Calu3 (cell line): Measurements from ENCODE around the gene MGAT5. TPM values are rescaled to one million over a fixed set of nuclear protein-coding genes. Genes with fewer than 3 reads are reported as not detected.

Source experiments
- BruUV-seq: library from RNA; stranded (reverse); fragments of 400-500 nt; replicated peaks from 2 replicates; lab custom pipeline; 2021; lab: Mats Ljungman, UMichigan
- CTCF ChIA-PET: fragments of 300-600 bp; sonication (Branson Sonifier 250); formaldehyde crosslinking; loops from one replicate; lab custom pipeline; 2022; ENCODE audit warnings: antibody characterized with exemption; lab: Charles Lee
- DNase-seq: peaks from one replicate; pipeline ENCODE4 v3.0.0; 2022
- H3K27ac Mint-ChIP-seq: one replicate; pipeline ENCODE4 v1.8.0; 2022; ENCODE audit warnings: mixed read lengths; ENCODE audit not compliant: unreplicated experiment
- H3K27me3 Mint-ChIP-seq: one replicate; pipeline ENCODE4 v1.8.0; 2022; ENCODE audit warnings: mixed read lengths; ENCODE audit not compliant: unreplicated experiment
- H3K36me3 Mint-ChIP-seq: one replicate; pipeline ENCODE4 v1.8.0; 2022; ENCODE audit warnings: mild to moderate bottlenecking, moderate library complexity, mixed read lengths; ENCODE audit not compliant: insufficient read depth, unreplicated experiment
- H3K4me1 Mint-ChIP-seq: one replicate; pipeline ENCODE4 v1.8.0; 2022; ENCODE audit warnings: mild to moderate bottlenecking, low read depth, mixed read lengths; ENCODE audit not compliant: unreplicated experiment
- H3K4me3 Mint-ChIP-seq: one replicate; pipeline ENCODE4 v1.8.0; 2022; ENCODE audit warnings: mild to moderate bottlenecking, low read depth, moderate library complexity, mixed read lengths; ENCODE audit not compliant: unreplicated experiment
- H3K9me3 Mint-ChIP-seq: one replicate; pipeline ENCODE4 v1.8.0; 2022; ENCODE audit warnings: low read depth, mixed read lengths; ENCODE audit not compliant: unreplicated experiment
- intact Hi-C: fragments of 100-400 bp; cut with micrococcal nuclease; formaldehyde crosslinking; loops from one replicate; pipeline ENCODE4 v1.10.0; 2022; ENCODE audit not compliant: unreplicated experiment
- total RNA-seq: library from RNA; stranded (reverse); gene quantifications from 2 replicates; pipeline ENCODE4 v1.2.3, GENCODE V29; 2022
- TF ChIP-seq, protein P1 (sequence below): fragments of 200-600 bp; IDR thresholded peaks from one replicate; pipeline ENCODE4 v1.8.0; 2022; ENCODE audit warnings: antibody characterized with exemption; ENCODE audit not compliant: unreplicated experiment

MGAT5 gene
- total RNA-seq, 1 experiment from 2014 or later = 129 TPM

GRCh38 chr2:134306521-134306920 lies 52.6 kb downstream of the MGAT5 start:
- no peak overlapping the region for H3K4me3 Mint-ChIP-seq
- H3K9me3 Mint-ChIP-seq = peaks cover 4% of the 10 kb centered on the region
- TF ChIP-seq, protein P1, sequence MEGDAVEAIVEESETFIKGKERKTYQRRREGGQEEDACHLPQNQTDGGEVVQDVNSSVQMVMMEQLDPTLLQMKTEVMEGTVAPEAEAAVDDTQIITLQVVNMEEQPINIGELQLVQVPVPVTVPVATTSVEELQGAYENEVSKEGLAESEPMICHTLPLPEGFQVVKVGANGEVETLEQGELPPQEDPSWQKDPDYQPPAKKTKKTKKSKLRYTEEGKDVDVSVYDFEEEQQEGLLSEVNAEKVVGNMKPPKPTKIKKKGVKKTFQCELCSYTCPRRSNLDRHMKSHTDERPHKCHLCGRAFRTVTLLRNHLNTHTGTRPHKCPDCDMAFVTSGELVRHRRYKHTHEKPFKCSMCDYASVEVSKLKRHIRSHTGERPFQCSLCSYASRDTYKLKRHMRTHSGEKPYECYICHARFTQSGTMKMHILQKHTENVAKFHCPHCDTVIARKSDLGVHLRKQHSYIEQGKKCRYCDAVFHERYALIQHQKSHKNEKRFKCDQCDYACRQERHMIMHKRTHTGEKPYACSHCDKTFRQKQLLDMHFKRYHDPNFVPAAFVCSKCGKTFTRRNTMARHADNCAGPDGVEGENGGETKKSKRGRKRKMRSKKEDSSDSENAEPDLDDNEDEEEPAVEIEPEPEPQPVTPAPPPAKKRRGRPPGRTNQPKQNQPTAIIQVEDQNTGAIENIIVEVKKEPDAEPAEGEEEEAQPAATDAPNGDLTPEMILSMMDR = no peak
- no peak overlapping the region for H3K27ac Mint-ChIP-seq
- no peaks in the 10 kb centered on the region for H3K36me3 Mint-ChIP-seq
- no peaks in the 10 kb centered on the region for H3K27me3 Mint-ChIP-seq
- BruUV-seq = no TSS peak
- H3K4me1 Mint-ChIP-seq = peaks cover 13% of the 10 kb centered on the region
- CTCF ChIA-PET = no interaction called here
- no peak for DNase-seq
- intact Hi-C loops = no loop called here

DNA sequence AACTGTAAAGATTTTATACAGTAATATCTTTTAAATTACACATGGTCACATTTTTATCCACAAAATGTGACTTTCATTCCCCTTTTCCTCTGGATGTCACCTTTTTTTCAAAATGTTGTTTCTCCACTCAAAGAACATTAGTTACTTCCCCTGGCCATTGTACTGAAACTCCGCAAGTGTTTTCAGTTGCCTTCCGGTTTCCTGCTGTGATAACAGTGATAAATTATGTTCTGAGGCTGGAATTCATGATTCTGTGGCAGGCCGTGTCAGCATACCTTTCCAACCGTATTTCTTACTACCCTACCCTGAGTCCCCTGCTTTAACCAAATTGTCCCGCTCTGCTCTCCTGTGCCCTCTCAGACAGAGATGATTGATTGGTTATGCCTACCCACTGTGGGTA lies 53.5 kb downstream of the MGAT5 start:
- BruUV-seq = no TSS peak
- TF ChIP-seq, protein P1 = no peak
- Mint-ChIP-seq H3K27ac (no peak overlapping the region), H3K36me3 (no peaks in the 10 kb centered on the region), H3K4me1 (peaks cover 11% of the 10 kb centered on the region), H3K9me3 (peaks cover 4% of the 10 kb centered on the region), H3K4me3 (no peak overlapping the region), H3K27me3 (no peaks in the 10 kb centered on the region)
- no peak for DNase-seq
- CTCF ChIA-PET = no interaction called here
- intact Hi-C loops = no loop called here

- Mint-ChIP-seq H3K27me3 (no peaks in the 10 kb centered on the region), H3K27ac (no peak overlapping the region), H3K9me3 (peaks cover 4% of the 10 kb centered on the region), H3K4me3 (no peak overlapping the region), H3K4me1 (no peaks in the 10 kb centered on the region), H3K36me3 (no peaks in the 10 kb centered on the region)
- TF ChIP-seq, protein P1 = no peak
- no peak for DNase-seq
- CTCF ChIA-PET = no interaction called here
- no TSS peak for BruUV-seq
- intact Hi-C loops = no loop called here
These were observed 54.9 kb downstream of the MGAT5 start for GRCh38 chr2:134308474-134309385.

GRCh38 chr2:134310107-134311079 lies 56.5 kb downstream of the MGAT5 start:
- CTCF ChIA-PET = no interaction called here
- TF ChIP-seq, protein P1 = no peak
- H3K4me3 Mint-ChIP-seq = no peak overlapping the region
- no peak overlapping the region for H3K27ac Mint-ChIP-seq
- H3K27me3 Mint-ChIP-seq = no peaks in the 10 kb centered on the region
- no peak for DNase-seq
- H3K36me3 Mint-ChIP-seq = no peaks in the 10 kb centered on the region
- no TSS peak for BruUV-seq
- no peaks in the 10 kb centered on the region for H3K4me1 Mint-ChIP-seq
- peaks cover 4% of the 10 kb centered on the region for H3K9me3 Mint-ChIP-seq
- intact Hi-C loops = no loop called here
